ENCODE results near the gene PLK4. TPM values are rescaled to one million over a fixed set of nuclear protein-coding genes. Genes with fewer than 3 reads are reported as not detected.

Gene PLK4
- total RNA-seq, 1 experiment from 2014 or later: 31.1 TPM

GRCh38 chr4:127905029-127905428 is 24.3 kb downstream of the PLK4 start:
- Mint-ChIP-seq H3K4me3 (ENCODE audit: unreplicated experiment) (no peak overlapping the region), H3K27ac (ENCODE audit: unreplicated experiment) (no peak overlapping the region), H3K36me3 (ENCODE audit: insufficient read depth, unreplicated experiment) (peaks cover 15% of the 10 kb centered on the region), H3K4me1 (ENCODE audit: low read depth, unreplicated experiment) (no peaks in the 10 kb centered on the region), H3K27me3 (ENCODE audit: insufficient read depth, unreplicated experiment) (no peaks in the 10 kb centered on the region), H3K9me3 (ENCODE audit: unreplicated experiment) (peaks cover 27% of the 10 kb centered on the region)
- Histone ChIP-seq H3K27me3 (replicated peaks; ENCODE audit: control insufficient read depth, insufficient read depth, low read length) (no peaks in the 10 kb centered on the region), H3K9me3 (no peaks in the 10 kb centered on the region), H3K4me1 (no peaks in the 10 kb centered on the region), H3K4me3 (ENCODE audit: low read depth, low read length) (no peak overlapping the region), H3K36me3 (ENCODE audit: control insufficient read depth, insufficient read depth, low read length) (no peaks in the 10 kb centered on the region)
- POLR2A ChIA-PET: no interaction called here
- intact Hi-C loops (cut with micrococcal nuclease; ENCODE audit: unreplicated experiment): no loop called here
- TF ChIP-seq, protein P1, sequence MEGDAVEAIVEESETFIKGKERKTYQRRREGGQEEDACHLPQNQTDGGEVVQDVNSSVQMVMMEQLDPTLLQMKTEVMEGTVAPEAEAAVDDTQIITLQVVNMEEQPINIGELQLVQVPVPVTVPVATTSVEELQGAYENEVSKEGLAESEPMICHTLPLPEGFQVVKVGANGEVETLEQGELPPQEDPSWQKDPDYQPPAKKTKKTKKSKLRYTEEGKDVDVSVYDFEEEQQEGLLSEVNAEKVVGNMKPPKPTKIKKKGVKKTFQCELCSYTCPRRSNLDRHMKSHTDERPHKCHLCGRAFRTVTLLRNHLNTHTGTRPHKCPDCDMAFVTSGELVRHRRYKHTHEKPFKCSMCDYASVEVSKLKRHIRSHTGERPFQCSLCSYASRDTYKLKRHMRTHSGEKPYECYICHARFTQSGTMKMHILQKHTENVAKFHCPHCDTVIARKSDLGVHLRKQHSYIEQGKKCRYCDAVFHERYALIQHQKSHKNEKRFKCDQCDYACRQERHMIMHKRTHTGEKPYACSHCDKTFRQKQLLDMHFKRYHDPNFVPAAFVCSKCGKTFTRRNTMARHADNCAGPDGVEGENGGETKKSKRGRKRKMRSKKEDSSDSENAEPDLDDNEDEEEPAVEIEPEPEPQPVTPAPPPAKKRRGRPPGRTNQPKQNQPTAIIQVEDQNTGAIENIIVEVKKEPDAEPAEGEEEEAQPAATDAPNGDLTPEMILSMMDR (IDR thresholded peaks at IDR 0.05; ENCODE audit: insufficient read depth in 1 of 2, low read depth in 1 of 2, low read length in 1 of 2, severe bottlenecking in 1 of 2, unreplicated experiment in 1 of 2): no peak
- no peak for DNase-seq
- no TSS peak for BruUV-seq (replicated peaks)
- CTCF ChIA-PET: interaction anchor here (0.7 kb wide), 1 partner anchor 81 kb away, joined by 3 read pairs; no protein-coding TSS in a partner anchor

GRCh38 chr4:127916512-127916911 is 35.8 kb downstream of the PLK4 start:
- H3K4me1 Mint-ChIP-seq (ENCODE audit: low read depth, unreplicated experiment): no peaks in the 10 kb centered on the region
- no peak overlapping the region for H3K4me3 Mint-ChIP-seq (ENCODE audit: unreplicated experiment)
- Histone ChIP-seq H3K9me3 (no peaks in the 10 kb centered on the region), H3K36me3 (ENCODE audit: control insufficient read depth, insufficient read depth, low read length) (no peaks in the 10 kb centered on the region), H3K4me1 (no peaks in the 10 kb centered on the region), H3K4me3 (ENCODE audit: low read depth, low read length) (no peak overlapping the region), H3K27me3 (replicated peaks; ENCODE audit: control insufficient read depth, insufficient read depth, low read length) (no peaks in the 10 kb centered on the region)
- H3K36me3 Mint-ChIP-seq (ENCODE audit: insufficient read depth, unreplicated experiment): peaks cover 11% of the 10 kb centered on the region
- no peak overlapping the region for H3K27ac Mint-ChIP-seq (ENCODE audit: unreplicated experiment)
- TF ChIP-seq, protein P1 (IDR thresholded peaks at IDR 0.05; ENCODE audit: insufficient read depth in 1 of 2, low read depth in 1 of 2, low read length in 1 of 2, severe bottlenecking in 1 of 2, unreplicated experiment in 1 of 2): no peak
- no TSS peak for BruUV-seq (replicated peaks)
- no peaks in the 10 kb centered on the region for H3K27me3 Mint-ChIP-seq (ENCODE audit: insufficient read depth, unreplicated experiment)
- DNase-seq: no peak
- intact Hi-C loops (cut with micrococcal nuclease; ENCODE audit: unreplicated experiment): no loop called here
- ChIA-PET POLR2A (no interaction called here), CTCF (no interaction called here)
- H3K9me3 Mint-ChIP-seq (ENCODE audit: unreplicated experiment): no peaks in the 10 kb centered on the region

DNA sequence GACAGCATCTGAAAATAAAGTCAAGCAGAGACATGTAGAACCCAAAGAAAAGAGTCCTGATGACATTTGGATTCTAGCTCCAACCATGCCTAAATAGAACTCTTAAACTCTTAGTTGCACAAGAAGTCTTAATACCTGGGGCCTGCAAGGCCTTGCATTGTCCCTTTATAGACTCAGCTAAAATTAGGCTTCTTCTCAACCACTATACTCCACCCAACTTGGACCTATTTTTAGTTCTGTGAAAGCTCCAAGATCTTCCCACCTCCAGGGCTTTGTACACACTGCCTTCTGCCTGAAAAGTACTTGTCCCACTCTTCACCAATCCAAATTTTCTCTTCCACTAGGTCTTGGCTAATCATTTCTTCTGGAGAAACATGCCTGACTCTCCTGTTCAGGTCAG is 36.5 kb downstream of the PLK4 start:
- Histone ChIP-seq H3K27me3 (replicated peaks; ENCODE audit: control insufficient read depth, insufficient read depth, low read length) (no peaks in the 10 kb centered on the region), H3K4me3 (ENCODE audit: low read depth, low read length) (no peak overlapping the region), H3K4me1 (no peaks in the 10 kb centered on the region), H3K9me3 (no peaks in the 10 kb centered on the region), H3K36me3 (ENCODE audit: control insufficient read depth, insufficient read depth, low read length) (no peaks in the 10 kb centered on the region)
- H3K36me3 Mint-ChIP-seq (ENCODE audit: insufficient read depth, unreplicated experiment): peaks cover 11% of the 10 kb centered on the region
- no TSS peak for BruUV-seq (replicated peaks)
- POLR2A ChIA-PET: no interaction called here
- TF ChIP-seq, protein P1 (IDR thresholded peaks at IDR 0.05; ENCODE audit: insufficient read depth in 1 of 2, low read depth in 1 of 2, low read length in 1 of 2, severe bottlenecking in 1 of 2, unreplicated experiment in 1 of 2): no peak
- CTCF ChIA-PET: no interaction called here
- H3K4me3 Mint-ChIP-seq (ENCODE audit: unreplicated experiment): no peak overlapping the region
- DNase-seq: no peak
- no peaks in the 10 kb centered on the region for H3K27me3 Mint-ChIP-seq (ENCODE audit: insufficient read depth, unreplicated experiment)
- intact Hi-C loops (cut with micrococcal nuclease; ENCODE audit: unreplicated experiment): no loop called here
- H3K27ac Mint-ChIP-seq (ENCODE audit: unreplicated experiment): no peak overlapping the region
- H3K9me3 Mint-ChIP-seq (ENCODE audit: unreplicated experiment): no peaks in the 10 kb centered on the region
- H3K4me1 Mint-ChIP-seq (ENCODE audit: low read depth, unreplicated experiment): no peaks in the 10 kb centered on the region

Measured in Caco-2 (cell line).